Osteoblast (primary cell): Measurements from ENCODE around the gene SYNPO. TPM values are rescaled to one million over a fixed set of nuclear protein-coding genes. Genes with fewer than 3 reads are reported as not detected.

Source experiments
- DNase-seq: peaks from one replicate; pipeline ENCODE4 v3.0.0; 2011; ENCODE audit warnings: low spot score, mixed read lengths; ENCODE audit not compliant: insufficient read length; ENCODE audit errors: missing footprints
- H2AFZ ChIP-seq: 2 replicates; pipeline ENCODE4 v1.6.0; 2011; ENCODE audit warnings: mild to moderate bottlenecking, low read length
- H3K27ac ChIP-seq: 2 replicates; pipeline ENCODE4 v1.5.1; 2011; ENCODE audit warnings: mild to moderate bottlenecking, low read depth, low read length, moderate library complexity
- H3K27me3 ChIP-seq: 2 replicates; pipeline ENCODE4 v1.6.0; 2012; ENCODE audit warnings: mild to moderate bottlenecking, control low read depth, inconsistent platforms, low read length, moderate library complexity; ENCODE audit not compliant: insufficient read depth
- H3K36me3 ChIP-seq: 2 replicates; pipeline ENCODE4 v1.5.1; 2011; ENCODE audit warnings: mild to moderate bottlenecking, low read length, control low read depth, moderate library complexity; ENCODE audit not compliant: insufficient read depth
- H3K4me1 ChIP-seq: 2 replicates; pipeline ENCODE4 v1.5.1; 2011; ENCODE audit warnings: mild to moderate bottlenecking, low read length, control low read depth, moderate library complexity; ENCODE audit not compliant: insufficient read depth
- H3K4me2 ChIP-seq: 2 replicates; pipeline ENCODE4 v1.6.0; 2011; ENCODE audit warnings: mild to moderate bottlenecking, low read length; ENCODE audit not compliant: insufficient read depth
- H3K4me3 ChIP-seq: fragments of 200-600 bp; sonication (generic); 3 replicates; pipeline ENCODE4 v1.5.1; 2012; ENCODE audit warnings: mild to moderate bottlenecking, low read length, inconsistent platforms; ENCODE audit not compliant: insufficient read depth
- H3K79me2 ChIP-seq: 2 replicates; pipeline ENCODE4 v1.6.0; 2012; ENCODE audit warnings: mild to moderate bottlenecking, low read length, control low read depth, inconsistent platforms; ENCODE audit not compliant: insufficient read depth
- H3K9me3 ChIP-seq: 2 replicates; pipeline ENCODE4 v1.5.1; 2011; ENCODE audit warnings: low read depth, low read length, control low read depth
- H4K20me1 ChIP-seq: 2 replicates; pipeline ENCODE4 v1.6.0; 2012; ENCODE audit warnings: mild to moderate bottlenecking, low read length, control low read depth; ENCODE audit not compliant: insufficient read depth
- total RNA-seq: library from RNA; depleted of rRNA; stranded (reverse); fragments of >200 nt; gene quantifications from 2 replicates; pipeline ENCODE4 v1.2.3, GENCODE V29; 2012
- TF ChIP-seq, protein P1 (sequence below): IDR thresholded peaks from 2 replicates; pipeline ENCODE4 v1.5.1; 2011; ENCODE audit warnings: mild to moderate bottlenecking, low read depth, low read length, moderate library complexity; ENCODE audit errors: extremely low read depth

Gene SYNPO
- total RNA-seq, 1 donor: 4.0 TPM

DNA sequence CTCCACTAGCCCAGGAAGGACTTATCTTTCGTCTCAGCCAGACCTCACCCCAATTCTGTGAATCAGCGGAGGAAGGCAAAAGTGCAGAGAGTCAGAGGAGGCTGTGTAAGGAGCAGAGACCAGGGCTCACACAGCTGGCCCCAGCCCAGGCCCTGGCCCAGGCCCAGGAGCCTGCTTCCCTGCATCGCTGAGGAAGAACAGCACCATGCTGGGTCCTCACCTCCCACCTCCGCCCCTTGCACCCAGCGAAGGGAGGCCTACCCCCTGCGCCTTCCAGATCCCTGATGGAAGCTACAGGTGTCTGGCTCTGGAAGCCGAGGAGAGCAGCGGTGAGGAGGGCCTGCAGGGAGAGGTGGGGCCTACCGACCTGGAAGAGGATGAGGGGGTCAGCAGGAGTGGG lies 22.3 kb upstream of the SYNPO start:
- Histone ChIP-seq H2AFZ (no peak overlapping the region), H4K20me1 (no peaks in the 10 kb centered on the region), H3K4me3 (no peak overlapping the region), H3K36me3 (no peaks in the 10 kb centered on the region), H3K4me2 (no peak overlapping the region), H3K27me3 (no peaks in the 10 kb centered on the region), H3K27ac (no peak overlapping the region), H3K79me2 (no peaks in the 10 kb centered on the region), H3K4me1 (peaks cover 42% of the 10 kb centered on the region), H3K9me3 (no peaks in the 10 kb centered on the region)
- peak; percentile 47 for DNase-seq
- TF ChIP-seq, protein P1, sequence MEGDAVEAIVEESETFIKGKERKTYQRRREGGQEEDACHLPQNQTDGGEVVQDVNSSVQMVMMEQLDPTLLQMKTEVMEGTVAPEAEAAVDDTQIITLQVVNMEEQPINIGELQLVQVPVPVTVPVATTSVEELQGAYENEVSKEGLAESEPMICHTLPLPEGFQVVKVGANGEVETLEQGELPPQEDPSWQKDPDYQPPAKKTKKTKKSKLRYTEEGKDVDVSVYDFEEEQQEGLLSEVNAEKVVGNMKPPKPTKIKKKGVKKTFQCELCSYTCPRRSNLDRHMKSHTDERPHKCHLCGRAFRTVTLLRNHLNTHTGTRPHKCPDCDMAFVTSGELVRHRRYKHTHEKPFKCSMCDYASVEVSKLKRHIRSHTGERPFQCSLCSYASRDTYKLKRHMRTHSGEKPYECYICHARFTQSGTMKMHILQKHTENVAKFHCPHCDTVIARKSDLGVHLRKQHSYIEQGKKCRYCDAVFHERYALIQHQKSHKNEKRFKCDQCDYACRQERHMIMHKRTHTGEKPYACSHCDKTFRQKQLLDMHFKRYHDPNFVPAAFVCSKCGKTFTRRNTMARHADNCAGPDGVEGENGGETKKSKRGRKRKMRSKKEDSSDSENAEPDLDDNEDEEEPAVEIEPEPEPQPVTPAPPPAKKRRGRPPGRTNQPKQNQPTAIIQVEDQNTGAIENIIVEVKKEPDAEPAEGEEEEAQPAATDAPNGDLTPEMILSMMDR: no peak

DNA sequence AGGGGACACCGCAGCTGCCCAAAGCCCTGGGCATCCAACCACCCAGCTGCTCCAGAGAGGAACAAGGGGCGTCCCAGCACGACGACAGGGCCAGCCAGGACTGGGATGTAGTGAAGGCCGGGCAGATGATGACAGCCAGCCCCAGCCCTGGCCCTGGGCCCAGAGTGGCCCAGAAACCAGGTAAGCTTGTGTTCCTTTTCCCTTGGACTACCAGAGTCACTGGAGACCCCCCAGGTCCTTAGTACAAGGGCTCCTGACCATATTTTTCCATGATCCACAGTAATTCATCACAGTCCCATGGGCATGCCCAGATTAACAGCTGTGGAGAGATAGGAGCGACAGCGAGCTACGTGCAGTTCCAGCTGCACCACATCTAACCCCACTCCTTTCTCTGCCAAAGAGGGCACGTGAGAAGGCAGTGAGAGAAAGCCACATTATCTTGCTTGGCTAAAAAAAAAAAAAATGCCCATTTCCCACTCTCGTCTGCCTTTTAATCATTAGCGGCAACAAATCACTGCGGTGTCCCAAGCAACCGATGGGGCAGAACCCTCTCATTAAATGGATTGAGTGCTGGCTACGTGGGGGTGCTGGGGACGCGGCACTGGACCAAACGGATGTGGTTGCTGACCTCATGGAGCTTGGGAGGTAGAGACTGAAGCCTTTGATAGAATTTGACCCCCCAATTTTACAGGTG lies 21.7 kb upstream of the SYNPO start:
- no peaks in the 10 kb centered on the region for H3K79me2 ChIP-seq
- H3K4me2 ChIP-seq: no peak overlapping the region
- H4K20me1 ChIP-seq: no peaks in the 10 kb centered on the region
- H3K27me3 ChIP-seq: no peaks in the 10 kb centered on the region
- H3K4me3 ChIP-seq: no peak overlapping the region
- TF ChIP-seq, protein P1: no peak
- H2AFZ ChIP-seq: no peak overlapping the region
- DNase-seq: peak; percentile 62
- no peak overlapping the region for H3K27ac ChIP-seq
- no peaks in the 10 kb centered on the region for H3K36me3 ChIP-seq
- H3K4me1 ChIP-seq: peaks cover 47% of the 10 kb centered on the region
- H3K9me3 ChIP-seq: no peaks in the 10 kb centered on the region

DNA sequence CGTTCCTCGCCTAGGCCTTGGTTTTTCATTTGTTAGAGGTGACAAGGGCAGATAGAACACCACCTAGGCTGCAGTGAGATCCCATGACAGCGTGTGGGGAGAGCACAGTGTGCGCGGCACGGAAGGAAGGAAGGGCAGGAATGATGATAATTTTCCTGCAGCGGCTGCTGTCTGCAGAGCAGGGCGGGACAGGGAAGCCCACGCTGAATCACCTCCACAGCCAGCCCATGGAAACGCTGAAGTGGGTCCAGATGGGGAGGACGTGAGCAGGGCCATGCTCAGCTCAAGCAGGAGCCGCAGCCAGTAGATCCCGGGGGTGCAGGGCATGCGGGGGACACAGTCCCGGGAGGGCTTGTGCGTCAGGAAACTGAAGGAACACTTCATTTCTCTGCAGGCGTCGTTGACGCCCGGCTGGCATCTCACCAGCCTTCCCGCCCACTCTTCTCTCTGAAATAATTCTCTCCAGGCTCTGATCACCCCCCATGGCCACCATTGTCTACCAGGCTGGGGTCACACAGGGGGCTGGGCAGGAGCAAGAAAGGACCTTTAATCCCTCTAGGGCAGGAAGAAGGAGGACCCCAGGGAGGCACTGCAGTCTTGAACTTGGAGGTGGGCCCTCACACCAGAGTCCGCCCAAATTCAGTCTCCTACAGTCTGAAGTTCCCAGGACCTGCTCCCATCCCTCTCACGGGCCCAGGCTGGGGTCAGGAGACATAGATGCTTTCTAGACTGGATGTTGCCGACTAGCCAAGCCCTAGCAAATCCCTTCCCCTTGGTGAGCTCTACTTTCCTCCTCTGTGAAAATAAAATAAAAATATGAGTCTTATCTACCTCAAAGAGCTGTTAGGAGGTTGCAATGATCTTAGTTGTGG lies 20.9 kb upstream of the SYNPO start:
- no peaks in the 10 kb centered on the region for H3K27me3 ChIP-seq
- peaks cover 54% of the 10 kb centered on the region for H3K4me1 ChIP-seq
- no peaks in the 10 kb centered on the region for H3K9me3 ChIP-seq
- no peaks in the 10 kb centered on the region for H4K20me1 ChIP-seq
- peak; percentile 76 for DNase-seq
- TF ChIP-seq, protein P1: no peak
- no peak overlapping the region for H2AFZ ChIP-seq
- H3K79me2 ChIP-seq: no peaks in the 10 kb centered on the region
- no peak overlapping the region for H3K4me3 ChIP-seq
- H3K27ac ChIP-seq: no peak overlapping the region
- no peaks in the 10 kb centered on the region for H3K36me3 ChIP-seq
- no peak overlapping the region for H3K4me2 ChIP-seq

DNA sequence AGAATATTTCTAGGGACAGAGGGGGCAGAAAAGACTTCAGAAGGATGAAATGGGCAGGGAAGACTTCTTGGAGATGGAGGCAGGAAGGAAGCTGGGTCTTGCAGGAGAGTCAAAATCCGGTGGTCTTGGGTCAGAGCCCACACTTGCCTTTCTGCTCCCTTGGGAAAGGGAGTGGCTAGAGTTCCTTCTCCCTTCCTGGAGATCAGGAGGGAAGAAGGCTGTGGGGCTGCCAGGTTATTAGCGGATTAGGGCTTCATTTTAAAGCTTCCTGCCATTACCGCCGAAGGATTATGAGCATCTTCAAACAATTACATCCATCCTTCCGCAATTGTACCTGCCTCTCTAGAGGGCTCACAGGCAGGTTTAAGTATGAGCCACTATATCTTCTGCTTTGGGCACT lies 19.2 kb upstream of the SYNPO start:
- no peaks in the 10 kb centered on the region for H3K9me3 ChIP-seq
- TF ChIP-seq, protein P1: no peak

More for the DNA sequence above, 19.2 kb upstream of the SYNPO start:
- Histone ChIP-seq H3K79me2 (no peaks in the 10 kb centered on the region), H4K20me1 (no peaks in the 10 kb centered on the region), H3K4me1 (peaks cover 52% of the 10 kb centered on the region), H3K27ac (no peak overlapping the region), H3K4me2 (no peak overlapping the region), H3K27me3 (no peaks in the 10 kb centered on the region), H2AFZ (no peak overlapping the region), H3K4me3 (no peak overlapping the region), H3K36me3 (no peaks in the 10 kb centered on the region)
- peak; percentile 74 for DNase-seq
